ENCODE results near the gene MYZAP. TPM values are rescaled to one million over a fixed set of nuclear protein-coding genes. Genes with fewer than 3 reads are reported as not detected.

MYZAP gene
- total and polyA plus RNA-seq, 10 of the 15 experiments (the other 5 are each of a cell fraction or from before 2014, with no cell fraction given) = not detected

GRCh38 chr15:57542505-57542817 is 49.2 kb upstream of the MYZAP start:
- no peak for TF ChIP-seq HDAC2 (IDR thresholded peaks at IDR 0.05)
- no peak for TF ChIP-seq POU2F2 (IDR thresholded peaks at IDR 0.05; ENCODE audit: borderline replicate concordance, low read depth, low read length)
- TF ChIP-seq TCF12 (IDR thresholded peaks at IDR 0.05; ENCODE audit: low read depth, low read length) = no peak
- TF ChIP-seq NRF1 (conservative IDR thresholded peaks at IDR 0.05; ENCODE audit: low read depth, low read length) = no peak
- TF ChIP-seq CBX5 (IDR thresholded peaks at IDR 0.05; ENCODE audit: low read depth) = no peak
- no peak for TF ChIP-seq HDGF (IDR thresholded peaks at IDR 0.05)
- no peak for TF ChIP-seq DPF2 (IDR thresholded peaks at IDR 0.05)
- no peak for TF ChIP-seq HDAC6 (IDR thresholded peaks at IDR 0.05; ENCODE audit: unreplicated experiment)
- TF ChIP-seq IRF4 (IDR thresholded peaks at IDR 0.05; ENCODE audit: low read depth, low read length) = no peak
- no peak for TF ChIP-seq SMAD5 (IDR thresholded peaks at IDR 0.05; ENCODE audit: low read depth)
- TF ChIP-seq ESRRA (IDR thresholded peaks at IDR 0.05; ENCODE audit: low read length) = no peak
- TF ChIP-seq MYB (IDR thresholded peaks at IDR 0.05; ENCODE audit: borderline replicate concordance, low read depth, low read length) = no peak
- TF ChIP-seq RAD51 (IDR thresholded peaks at IDR 0.05) = no peak
- TF ChIP-seq ZBTB33 (IDR thresholded peaks at IDR 0.05) = no peak
- no peak for TF ChIP-seq RELA (IDR thresholded peaks at IDR 0.05; ENCODE audit: borderline replicate concordance, partially characterized antibody)
- no peak for TF ChIP-seq SMARCA5 (IDR thresholded peaks at IDR 0.05)
- TF ChIP-seq, protein P1, sequence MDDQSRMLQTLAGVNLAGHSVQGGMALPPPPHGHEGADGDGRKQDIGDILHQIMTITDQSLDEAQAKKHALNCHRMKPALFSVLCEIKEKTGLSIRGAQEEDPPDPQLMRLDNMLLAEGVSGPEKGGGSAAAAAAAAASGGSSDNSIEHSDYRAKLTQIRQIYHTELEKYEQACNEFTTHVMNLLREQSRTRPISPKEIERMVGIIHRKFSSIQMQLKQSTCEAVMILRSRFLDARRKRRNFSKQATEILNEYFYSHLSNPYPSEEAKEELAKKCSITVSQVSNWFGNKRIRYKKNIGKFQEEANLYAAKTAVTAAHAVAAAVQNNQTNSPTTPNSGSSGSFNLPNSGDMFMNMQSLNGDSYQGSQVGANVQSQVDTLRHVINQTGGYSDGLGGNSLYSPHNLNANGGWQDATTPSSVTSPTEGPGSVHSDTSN (IDR thresholded peaks at IDR 0.05; ENCODE audit: insufficient replicate concordance, low read depth, low read length) = no peak
- no peak for TF ChIP-seq TCF3 (IDR thresholded peaks at IDR 0.05; ENCODE audit: borderline replicate concordance, insufficient read depth, low read depth, low read length)
- no peak for TF ChIP-seq JUNB (IDR thresholded peaks at IDR 0.05)
- DNase-seq (ENCODE audit: low read depth, low spot score) (no peak), ATAC-seq (no peak), FAIRE-seq (no peak)
- H4K20me1 ChIP-seq (ENCODE audit: control insufficient read depth, insufficient read depth) = no peaks in the 10 kb centered on the region
- in situ Hi-C loops (cut with MboI) (loop anchor here (25.0 kb wide), 2 partner anchors 530 to 730 kb away; no protein-coding TSS in a partner anchor), intact Hi-C loops (cut with micrococcal nuclease; ENCODE audit: unreplicated experiment) (loop anchor here (1.0 to 5.0 kb wide), 2 partner anchors 202 to 395 kb away; no protein-coding TSS in a partner anchor)
- no peak overlapping the region for H3K9ac ChIP-seq (ENCODE audit: control insufficient read depth, insufficient read depth, low read length)
- peaks cover 12% of the 10 kb centered on the region for H3K4me1 ChIP-seq (ENCODE audit: control insufficient read depth, insufficient read depth, low read length)
- POLR2A ChIA-PET = no interaction called here
- no peak overlapping the region for H3K27ac ChIP-seq (ENCODE audit: control insufficient read depth, insufficient read depth)
- H3K4me2 ChIP-seq (ENCODE audit: control insufficient read depth, insufficient read depth) = no peak overlapping the region
- H3K79me2 ChIP-seq (ENCODE audit: control insufficient read depth, insufficient read depth, low read length) = no peaks in the 10 kb centered on the region
- H3K36me3 ChIP-seq (ENCODE audit: control insufficient read depth in 2 of 2, insufficient read depth in 2 of 2, low read length in 1 of 2) = no peaks in the 10 kb centered on the region
- H2AFZ ChIP-seq (ENCODE audit: control insufficient read depth, low read depth, low read length) = no peak overlapping the region
- H3K27me3 ChIP-seq (replicated peaks in 1 of 2; ENCODE audit: control insufficient read depth in 2 of 2, insufficient read depth in 2 of 2, low read length in 1 of 2) = peaks cover 0 to 1% of the 10 kb centered on the region in 2 experiments; a peak in 2 of 4 replicates
- no peak overlapping the region for H3K4me3 ChIP-seq
- WGBS (ENCODE audit: insufficient coverage, insufficient replicate concordance, low lambda C conversion rate, missing lambda C conversion rate) = 0% methylated on average over 3 of the region's 4 CpGs
- CTCF ChIA-PET = interaction anchor here (0.8 to 7.0 kb wide), 18 partner anchors 9 to 395 kb away, joined by 3 to 101 read pairs (median 5); no protein-coding TSS in a partner anchor
- BruUV-seq (replicated peaks) = no TSS peak
- RAD21 ChIA-PET (ENCODE audit: unreplicated experiment) = interaction anchor here (1.2 to 4.6 kb wide), 4 partner anchors 14 to 396 kb away, joined by 4 to 34 read pairs (median 16); no protein-coding TSS in a partner anchor
- SMC1A ChIA-PET (ENCODE audit: uncharacterized antibody, unreplicated experiment) = interaction anchor here (0.7 to 4.3 kb wide), 6 partner anchors 12 to 203 kb away, joined by 3 to 34 read pairs (median 4); no protein-coding TSS in a partner anchor
- H3K9me3 ChIP-seq (replicated peaks; ENCODE audit: control insufficient read depth, insufficient read depth, low read length) = peaks cover 7% of the 10 kb centered on the region

Data from GM12878 (cell line).